SIG-M5 (cell line): ENCODE data around the gene DZIP1L.

Experiments
- DNase-seq: peaks from one replicate; lab custom pipeline; 2025; lab: John Stamatoyannopoulos, UW

Gene DZIP1L

DNA sequence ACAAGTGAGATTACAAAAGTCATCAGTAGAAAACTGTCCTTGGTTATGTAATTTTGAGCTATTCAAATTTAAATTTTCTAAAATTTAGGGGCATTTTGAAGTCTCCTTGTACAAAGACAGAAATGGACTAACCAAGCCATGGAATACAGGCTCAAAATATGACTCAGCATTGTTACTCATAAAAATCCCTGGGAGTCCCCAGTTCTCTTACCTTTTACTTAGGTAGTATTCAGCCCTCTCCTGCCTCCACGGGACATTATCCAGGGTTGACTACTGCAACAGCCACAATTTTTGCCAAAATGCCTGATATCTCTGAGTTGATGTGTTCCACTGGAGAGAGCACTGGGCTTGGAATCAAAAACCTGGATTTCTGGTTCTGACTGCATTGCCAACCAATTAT lies 80.5 kb downstream of the DZIP1L start:
- DNase-seq = no peak

DNA sequence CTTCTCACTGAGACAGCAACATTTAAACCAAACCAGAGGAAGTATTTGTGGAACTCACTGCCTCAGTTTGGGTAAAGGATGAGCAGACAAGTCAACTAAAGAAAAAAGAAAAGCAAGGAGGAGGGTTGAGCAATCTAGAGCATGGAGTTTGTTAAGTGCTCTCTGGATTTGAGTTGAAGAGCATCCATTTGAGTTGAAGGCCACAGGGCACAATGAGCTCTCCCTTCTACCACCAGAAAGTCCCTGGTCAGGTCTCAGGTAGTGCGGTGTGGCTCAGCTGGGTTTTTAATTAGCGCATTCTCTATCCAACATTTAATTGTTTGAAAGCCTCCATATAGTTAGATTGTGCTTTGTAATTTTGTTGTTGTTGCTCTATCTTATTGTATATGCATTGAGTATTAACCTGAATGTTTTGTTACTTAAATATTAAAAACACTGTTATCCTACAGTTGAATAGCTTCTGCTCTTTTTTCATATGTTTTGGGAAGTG lies 82.2 kb downstream of the DZIP1L start:
- DNase-seq = no peak

DNA sequence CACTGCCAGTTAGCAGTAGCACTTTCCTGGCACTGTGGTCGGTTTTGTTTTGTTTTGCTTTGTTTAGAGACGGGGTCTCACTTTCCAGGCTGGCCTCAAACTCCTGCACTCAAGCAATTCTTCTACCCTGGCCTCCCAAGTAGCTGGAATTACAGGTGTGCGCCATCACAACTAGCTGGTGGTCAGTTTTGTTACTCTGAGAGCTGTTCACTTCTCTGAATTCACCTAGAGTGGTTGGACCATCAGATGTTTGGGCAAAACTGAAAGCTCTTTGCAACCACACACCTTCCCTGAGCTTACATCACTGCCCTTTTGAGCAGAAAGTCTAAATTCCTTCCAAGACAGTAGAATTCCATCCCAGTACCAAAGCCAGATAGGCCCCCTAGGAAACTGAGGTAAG lies 82.8 kb downstream of the DZIP1L start:
- DNase-seq = no peak

DNA sequence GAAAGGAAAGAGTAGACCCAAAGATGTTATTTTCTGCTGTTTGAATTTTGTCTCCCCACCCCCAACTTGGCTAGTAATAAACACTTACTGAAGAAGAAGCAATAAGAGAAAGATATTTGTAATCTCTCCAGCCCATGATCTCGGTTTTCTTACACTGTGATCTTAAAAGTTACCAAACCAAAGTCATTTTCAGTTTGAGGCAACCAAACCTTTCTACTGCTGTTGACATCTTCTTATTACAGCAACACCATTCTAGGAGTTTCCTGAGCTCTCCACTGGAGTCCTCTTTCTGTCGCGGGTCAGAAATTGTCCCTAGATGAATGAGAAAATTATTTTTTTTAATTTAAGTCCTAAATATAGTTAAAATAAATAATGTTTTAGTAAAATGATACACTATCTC lies 83.9 kb downstream of the DZIP1L start:
- DNase-seq = no peak

DNA sequence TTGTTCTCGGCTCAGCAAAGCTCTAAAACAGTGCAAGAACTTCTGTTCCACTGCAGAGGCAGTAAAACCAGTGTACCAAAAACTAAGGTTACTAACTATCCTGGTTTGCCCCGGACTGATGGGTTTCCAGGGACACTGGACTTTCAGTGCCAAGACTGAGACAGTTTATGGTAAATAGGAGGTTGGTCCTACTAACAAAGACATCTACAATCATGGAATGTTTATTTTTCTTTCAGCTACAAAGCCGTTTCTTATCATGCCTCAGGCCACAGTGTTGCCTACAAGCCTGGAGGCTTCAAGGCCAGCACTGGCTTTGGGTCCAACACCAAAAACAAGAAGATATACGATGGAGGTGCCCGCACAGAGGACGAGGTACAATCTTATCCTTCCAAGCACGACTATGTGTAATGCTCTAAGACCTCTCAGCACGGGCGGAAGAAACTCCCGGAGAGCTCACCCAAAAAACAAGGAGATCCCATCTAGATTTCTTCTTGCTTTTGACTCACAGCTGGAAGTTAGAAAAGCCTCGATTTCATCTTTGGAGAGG lies 84.6 kb downstream of the DZIP1L start:
- DNase-seq = no peak

DNA sequence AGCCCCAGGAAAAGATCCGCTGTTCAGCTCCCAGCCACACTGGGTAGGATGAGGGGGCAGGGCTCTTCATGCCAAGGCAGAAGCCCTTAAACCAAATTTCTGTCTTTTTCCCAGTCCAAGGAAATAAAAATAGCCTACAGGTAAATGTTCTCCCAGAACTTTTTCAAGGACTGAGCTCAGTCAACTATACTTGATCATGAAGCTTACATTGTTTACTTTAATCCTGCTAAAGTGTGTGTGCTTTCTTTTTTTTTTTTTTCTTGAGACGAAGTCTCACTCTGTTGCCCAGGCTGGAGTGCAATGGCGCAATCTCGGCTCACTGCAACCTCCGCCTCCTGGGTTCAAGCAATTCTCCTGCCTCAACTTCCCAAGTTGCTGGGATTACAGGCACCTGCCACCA lies 87.6 kb downstream of the DZIP1L start:
- DNase-seq = no peak

DNA sequence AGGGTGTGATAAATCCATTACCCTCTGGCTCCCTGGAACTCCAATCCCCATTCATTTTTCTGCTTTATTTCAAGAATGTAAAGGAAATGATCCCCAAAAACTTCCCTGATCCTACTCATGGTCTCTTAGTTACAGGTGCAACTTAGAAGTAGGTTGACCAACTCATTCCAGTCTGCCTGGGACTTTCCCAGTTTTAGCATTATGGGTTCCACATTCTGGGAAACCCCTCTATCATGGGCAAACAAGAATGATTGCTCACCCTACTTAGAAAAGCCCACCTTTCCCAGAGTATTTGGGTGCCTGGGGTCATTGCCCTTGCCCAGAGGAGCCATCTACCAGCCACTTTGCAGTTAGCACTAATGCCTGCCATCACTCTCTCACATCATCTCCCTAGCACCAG lies 89.9 kb downstream of the DZIP1L start:
- DNase-seq = no peak

DNA sequence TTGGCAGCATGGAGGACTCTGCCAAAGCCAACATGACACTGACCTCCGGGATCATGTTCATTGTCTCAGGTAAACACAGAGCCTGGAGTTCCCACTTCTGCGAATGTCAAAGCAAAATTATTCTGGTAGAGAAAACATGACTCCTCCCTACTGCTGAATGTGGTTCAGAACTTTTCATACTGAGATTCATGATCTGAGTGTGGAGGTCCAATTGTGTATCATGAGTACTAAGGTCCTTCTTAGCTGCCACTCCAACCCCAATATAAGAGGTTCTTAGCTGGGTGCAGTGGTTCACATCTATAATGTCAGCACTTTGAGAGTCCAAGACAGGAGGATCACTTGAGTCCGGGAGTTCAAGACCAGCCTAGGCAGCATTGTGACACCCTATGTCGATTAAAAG lies 91.7 kb downstream of the DZIP1L start:
- DNase-seq = no peak

DNA sequence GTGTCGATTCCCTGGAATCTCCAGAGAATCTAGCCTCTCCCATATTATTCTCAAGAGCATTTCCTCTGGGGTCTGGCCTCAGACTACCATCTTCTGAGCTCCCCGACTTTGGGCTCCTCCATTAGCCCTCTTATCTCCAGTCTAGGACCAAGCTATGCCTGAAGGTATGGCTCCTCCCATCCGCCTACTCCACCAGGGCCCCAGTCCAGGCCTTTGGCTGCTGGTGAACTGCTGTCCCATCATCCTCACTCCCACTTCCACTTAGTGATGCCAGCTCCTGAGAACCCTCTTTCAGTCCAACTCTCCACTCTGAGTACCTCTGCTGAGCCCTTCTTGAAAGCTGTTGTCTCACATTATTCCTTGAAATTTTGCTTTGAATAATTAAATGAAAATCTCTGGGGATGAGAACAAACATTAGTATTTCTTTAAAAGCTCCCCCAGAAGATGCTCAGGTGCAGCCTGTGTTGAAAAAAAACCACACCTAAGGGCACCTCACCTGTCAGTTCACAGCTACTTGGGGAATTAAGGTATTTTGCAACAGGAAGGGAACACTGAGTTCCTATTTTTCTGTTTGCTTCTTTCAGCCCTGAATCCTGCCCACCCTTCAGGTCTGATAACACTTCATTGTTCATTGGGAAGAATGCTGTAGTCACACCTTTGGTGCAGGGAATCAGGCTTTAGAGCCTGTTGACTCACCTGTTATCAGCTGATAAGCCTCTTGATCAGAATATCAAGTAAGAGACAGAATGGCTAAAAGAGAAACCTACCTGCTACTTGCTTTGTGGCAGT lies 95.9 kb downstream of the DZIP1L start:
- DNase-seq = no peak

DNA sequence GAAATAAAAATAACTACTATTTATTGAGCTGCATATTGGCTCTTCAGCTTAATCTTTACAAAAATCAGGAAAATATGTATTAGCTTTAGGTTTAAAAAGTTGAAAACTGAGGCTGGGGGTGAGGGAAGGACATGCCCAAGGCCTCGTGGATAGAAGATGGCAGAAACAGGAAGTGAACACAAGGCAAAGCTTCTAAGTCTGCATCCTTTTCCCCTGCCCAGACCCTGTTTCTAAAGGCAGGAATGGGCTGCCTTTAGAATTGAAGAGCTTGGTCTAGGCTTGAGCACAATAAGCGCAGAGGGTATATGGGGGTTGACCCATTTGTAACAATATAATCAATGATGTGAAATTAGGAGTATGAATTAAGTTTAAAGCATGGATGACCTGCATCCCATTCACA lies 99.3 kb downstream of the DZIP1L start:
- no peak for DNase-seq

DNA sequence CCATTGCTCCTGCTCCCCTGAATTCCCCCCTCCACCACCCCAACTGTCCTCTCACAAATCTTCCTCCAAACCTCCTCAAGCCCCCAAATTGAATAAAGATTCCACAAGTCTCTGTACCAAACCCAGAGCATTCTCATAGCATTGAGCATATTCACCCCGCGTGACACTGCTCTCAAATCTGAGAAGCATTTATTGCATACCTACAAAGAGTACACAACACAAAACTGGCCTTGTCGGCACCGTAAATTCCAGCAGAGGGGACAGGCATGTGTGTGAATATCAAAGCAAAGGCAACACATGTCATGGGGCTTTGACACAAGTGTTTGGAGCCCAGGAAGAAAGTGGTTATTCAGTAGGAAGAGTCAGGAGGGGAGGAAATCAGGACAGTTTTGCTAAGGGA lies 102.9 kb downstream of the DZIP1L start:
- no peak for DNase-seq
